GM12864 (cell line): ENCODE data around the gene SPPL3.

Experiments used
- DNase-seq: peaks from one replicate; pipeline ENCODE4 v3.0.0-alpha.2; 2011; ENCODE audit warnings: low read depth
- H3K4me3 ChIP-seq: 2 replicates; pipeline ENCODE4 v1.5.1; 2011; ENCODE audit warnings: mild to moderate bottlenecking, low read depth, low read length, control low read depth
- CTCF ChIP-seq: IDR thresholded peaks from 2 replicates; pipeline ENCODE4 v1.5.1; 2011; ENCODE audit warnings: low read depth, mild to moderate bottlenecking, moderate library complexity, low read length, control low read depth, inconsistent platforms; ENCODE audit errors: missing control alignments

The SPPL3 gene

GRCh38 chr12:120921637-120922036, 17.5 kb upstream of the SPPL3 start:
- H3K4me3 ChIP-seq = no peak overlapping the region
- DNase-seq = no peak
- TF ChIP-seq CTCF = no peak

GRCh38 chr12:120920178-120920577, 16.0 kb upstream of the SPPL3 start:
- no peak for DNase-seq
- no peak overlapping the region for H3K4me3 ChIP-seq
- TF ChIP-seq CTCF = no peak

- no peak for TF ChIP-seq CTCF
- DNase-seq = no peak
- no peak overlapping the region for H3K4me3 ChIP-seq
These were observed 13.6 kb upstream of the SPPL3 start for GRCh38 chr12:120917748-120918147.

- H3K4me3 ChIP-seq = no peak overlapping the region
- DNase-seq = no peak
- no peak for TF ChIP-seq CTCF
These were observed 12.4 kb upstream of the SPPL3 start for GRCh38 chr12:120916561-120916960.

GRCh38 chr12:120914794-120915193, 10.6 kb upstream of the SPPL3 start:
- DNase-seq = no peak
- no peak for TF ChIP-seq CTCF

GRCh38 chr12:120909633-120910298, 5.6 kb upstream of the SPPL3 start:
- no peak overlapping the region for H3K4me3 ChIP-seq
- no peak for TF ChIP-seq CTCF
- no peak for DNase-seq

More at GRCh38 chr12:120914794-120915193, 10.6 kb upstream of the SPPL3 start:
- H3K4me3 ChIP-seq = no peak overlapping the region

- DNase-seq = no peak
- TF ChIP-seq CTCF = no peak
These were observed 1.8 kb upstream of the SPPL3 start for GRCh38 chr12:120905856-120906384.

More at GRCh38 chr12:120905856-120906384, 1.8 kb upstream of the SPPL3 start:
- no peak overlapping the region for H3K4me3 ChIP-seq
